IMR-90 (cell line): ENCODE data around the gene NFIA. TPM values are rescaled to one million over a fixed set of nuclear protein-coding genes. Genes with fewer than 3 reads are reported as not detected.

Source experiments
- ATAC-seq: fragments of 200-7000 bp; cut with Tn5 transposase; 2 replicates; pipeline ENCODE4 v1.9.1; 2020; ENCODE audit warnings: low read depth, mild to moderate bottlenecking, moderate library complexity
- BruUV-seq: library from RNA; stranded (reverse); fragments of 400-500 nt; replicated peaks from 2 replicates; lab custom pipeline; 2021; lab: Mats Ljungman, UMichigan
- CTCF ChIA-PET: fragments of 300-600 bp; formaldehyde crosslinking; extraction: SDS; loops from one replicate; lab custom pipeline; 2021; ENCODE audit warnings: antibody characterized with exemption; lab: Yijun Ruan, JAX
- POLR2A ChIA-PET: fragments of 300-600 bp; sonication (Branson Sonifier 250); formaldehyde crosslinking; loops from one replicate; lab custom pipeline; 2022; ENCODE audit warnings: antibody characterized with exemption; ENCODE audit not compliant: unreplicated experiment; lab: Charles Lee
- DNase-seq: peaks from one replicate; pipeline ENCODE4 v3.0.0; 2013
- H2AFZ ChIP-seq: replicated peaks from 2 replicates; pipeline ENCODE3; 2013; ENCODE audit warnings: low read length, mild to moderate bottlenecking; ENCODE audit not compliant: poor library complexity
- H2AK5ac ChIP-seq: 2 replicates; pipeline ENCODE4 v1.6.1; 2013; ENCODE audit warnings: low read depth, low read length, inconsistent platforms
- H2AK9ac ChIP-seq: replicated peaks from 2 replicates; pipeline ENCODE3; 2013; ENCODE audit warnings: mild to moderate bottlenecking, low read depth, low read length, moderate library complexity; ENCODE audit not compliant: poor library complexity
- H2BK120ac ChIP-seq: 2 replicates; pipeline ENCODE4 v1.6.1; 2013; ENCODE audit warnings: low read depth, low read length, inconsistent platforms
- H2BK15ac ChIP-seq: 3 replicates; pipeline ENCODE4 v1.6.1; 2013; ENCODE audit warnings: low read depth, low read length, inconsistent platforms
- H2BK20ac ChIP-seq: 2 replicates; pipeline ENCODE4 v1.6.1; 2013; ENCODE audit warnings: low read depth, mild to moderate bottlenecking, inconsistent platforms, low read length, moderate library complexity
- H2BK5ac ChIP-seq: 2 replicates; pipeline ENCODE4 v1.6.1; 2013; ENCODE audit warnings: mild to moderate bottlenecking, low read depth, low read length, inconsistent platforms; ENCODE audit not compliant: poor library complexity, severe bottlenecking
- H3K14ac ChIP-seq: replicated peaks from 2 replicates; pipeline ENCODE4 v1.6.1; 2013; ENCODE audit warnings: low read depth, low read length, inconsistent platforms
- H3K18ac ChIP-seq: 2 replicates; pipeline ENCODE4 v1.6.1; 2013; ENCODE audit warnings: low read depth, low read length, control low read depth
- H3K23ac ChIP-seq: 2 replicates; pipeline ENCODE4 v1.6.1; 2013; ENCODE audit warnings: low read depth, low read length, inconsistent platforms
- H3K27ac ChIP-seq: 2 replicates; pipeline ENCODE4 v1.5.1; 2013; ENCODE audit warnings: mild to moderate bottlenecking, control low read depth, low read length; ENCODE audit not compliant: insufficient read depth
- H3K27me3 ChIP-seq: 2 replicates; pipeline ENCODE4 v1.6.1; 2013; ENCODE audit warnings: low read length; ENCODE audit not compliant: control insufficient read depth, insufficient read depth
- H3K36me3 ChIP-seq: 2 replicates; pipeline ENCODE4 v1.6.1; 2013; ENCODE audit warnings: low read length, mixed read lengths; ENCODE audit not compliant: control insufficient read depth, insufficient read depth
- H3K4ac ChIP-seq: 2 replicates; pipeline ENCODE4 v1.6.1; 2013; ENCODE audit warnings: low read depth, low read length, inconsistent platforms
- H3K4me1 ChIP-seq: 2 replicates; pipeline ENCODE4 v1.6.1; 2013; ENCODE audit warnings: low read length, mixed read lengths; ENCODE audit not compliant: control insufficient read depth, insufficient read depth
- H3K4me2 ChIP-seq: 2 replicates; pipeline ENCODE4 v1.6.1; 2013; ENCODE audit warnings: low read depth, mild to moderate bottlenecking, control low read depth, low read length, moderate library complexity
- H3K4me3 ChIP-seq: 2 replicates; pipeline ENCODE4 v1.5.1; 2013; ENCODE audit warnings: low read depth, mild to moderate bottlenecking, control low read depth, low read length, moderate library complexity; ENCODE audit not compliant: insufficient read depth
- H3K56ac ChIP-seq: 2 replicates; pipeline ENCODE4 v1.6.1; 2013; ENCODE audit warnings: low read length, inconsistent platforms; ENCODE audit not compliant: insufficient read depth; ENCODE audit errors: extremely low read depth
- H3K79me1 ChIP-seq, 2 experiments: 2 replicates each; pipeline ENCODE4 v1.6.1; 2013; ENCODE audit warnings: low read length in 2 of 2, inconsistent platforms in 1 of 2, low read depth in 1 of 2
- H3K9ac ChIP-seq: 2 replicates; pipeline ENCODE4 v1.6.1; 2013; ENCODE audit warnings: low read depth, low read length, control low read depth
- H3K9me1 ChIP-seq: 2 replicates; pipeline ENCODE4 v1.6.1; 2013; ENCODE audit warnings: low read length, inconsistent platforms; ENCODE audit not compliant: insufficient read depth
- H3K9me3 ChIP-seq: 2 replicates; pipeline ENCODE4 v1.6.1; 2013; ENCODE audit warnings: low read length; ENCODE audit not compliant: control insufficient read depth, insufficient read depth
- H4K20me1 ChIP-seq: 2 replicates; pipeline ENCODE4 v1.6.1; 2013; ENCODE audit warnings: low read length, inconsistent platforms; ENCODE audit not compliant: insufficient read depth
- H4K5ac ChIP-seq: 2 replicates; pipeline ENCODE4 v1.6.1; 2013; ENCODE audit warnings: mild to moderate bottlenecking, low read depth, low read length, control low read depth
- H4K8ac ChIP-seq, 2 experiments: 2 replicates each; pipeline ENCODE4 v1.6.1; 2013; ENCODE audit warnings: low read depth in 2 of 2, low read length in 2 of 2, control low read depth in 1 of 2, inconsistent platforms in 1 of 2
- H4K91ac ChIP-seq: 2 replicates; pipeline ENCODE4 v1.6.1; 2013; ENCODE audit warnings: low read depth, low read length, inconsistent platforms; ENCODE audit not compliant: insufficient read depth
- CEBPB ChIP-seq: IDR thresholded peaks from 2 replicates; pipeline ENCODE4 v1.6.1; 2012; ENCODE audit warnings: low read depth, low read length, improper control_type of control experiment
- RCOR1 ChIP-seq: IDR thresholded peaks from 2 replicates; pipeline ENCODE4 v1.6.1; 2012; ENCODE audit warnings: mild to moderate bottlenecking, low read length, improper control_type of control experiment; ENCODE audit not compliant: insufficient replicate concordance
- WGBS, 2 experiments: methylation state at CpG; one replicate each; pipeline versions ENCODE4 v1.1.5 to v1.1.7; 2013; ENCODE audit warnings: missing lambda C conversion rate in 2 of 2; ENCODE audit not compliant: insufficient read length in 1 of 2; ENCODE audit errors: extremely low coverage in 2 of 2; 5-methylcytosine and 5-hydroxymethylcytosine counted together
- dilution Hi-C: fragments of 300-500 bp; cut with HindIII; formaldehyde crosslinking; loops from one replicate; pipeline ENCODE4 v1.14.3; 2018; ENCODE audit warnings: low sequenced_read_pairs; ENCODE audit not compliant: unreplicated experiment
- in situ Hi-C: fragments of 300-500 bp; cut with MboI; formaldehyde crosslinking; loops from 3 replicates; pipeline ENCODE4 v1.14.3; 2019; ENCODE audit warnings: low sequenced_read_pairs, inconsistent platforms, mixed read lengths
- intact Hi-C: fragments of 100-400 bp; cut with micrococcal nuclease; formaldehyde crosslinking; loops from 2 replicates; pipeline ENCODE4 v1.10.0; 2022
- polyA plus RNA-seq, 3 experiments: library from polyadenylated mRNA; depleted of rRNA; stranded (reverse); fragments of >200 nt; gene quantifications; 2 replicates each; pipeline ENCODE4 v1.2.3, GENCODE V29; 2012; ENCODE audit warnings: low replicate concordance in 1 of 3
- total RNA-seq: library from RNA; depleted of rRNA; stranded (reverse); fragments of >200 nt; gene quantifications from 2 replicates; pipeline ENCODE4 v1.2.3, GENCODE V29; 2012

Gene NFIA
- total and polyA plus RNA-seq, 2 of the 4 experiments (the other 2 are of a cell fraction): 1.6 to 2.2 TPM

DNA sequence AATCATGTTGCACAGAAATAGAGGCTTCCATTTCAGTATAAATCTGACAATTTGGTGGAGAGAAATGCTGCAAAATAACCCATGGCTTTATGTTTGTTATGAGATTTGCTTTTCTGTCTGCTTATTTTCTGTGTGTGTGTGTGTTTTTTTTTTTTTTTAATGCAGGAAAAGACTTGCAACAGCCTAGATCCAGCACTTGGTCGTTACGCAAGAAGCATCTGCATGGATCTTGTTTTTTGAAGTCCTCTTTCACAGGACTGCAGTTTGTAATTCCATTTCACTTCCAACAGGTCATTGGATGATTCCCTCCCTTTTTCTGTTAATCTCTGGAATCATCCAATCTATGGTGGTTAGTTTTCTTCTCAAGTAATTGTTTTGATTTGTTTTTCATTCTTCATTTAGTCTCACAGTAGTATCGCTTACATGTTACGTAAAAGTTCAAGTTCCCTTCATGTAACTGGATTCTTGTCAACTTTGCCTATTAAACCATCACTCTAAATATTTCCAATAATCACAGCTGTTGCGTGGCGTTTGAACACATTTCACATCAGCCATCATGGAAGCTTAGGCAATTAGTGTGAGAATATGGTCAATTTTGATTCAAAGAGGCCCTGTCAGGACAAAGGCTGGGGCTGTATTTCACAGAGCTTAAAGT lies 312.9 kb downstream of the NFIA start:
- Histone ChIP-seq H3K23ac (no peak overlapping the region), H2BK20ac (no peak overlapping the region), H2BK5ac (no peak overlapping the region), H2BK120ac (no peak overlapping the region), H3K27me3 (no peaks in the 10 kb centered on the region), H3K79me1 (no peaks in the 10 kb centered on the region), H3K9me3 (no peaks in the 10 kb centered on the region), H3K4me1 (no peaks in the 10 kb centered on the region; the same call in 1 of the 2 replicates), H2AFZ (no peak overlapping the region), H2AK9ac (no peak overlapping the region), H3K4ac (no peak overlapping the region), H4K91ac (no peak overlapping the region), H4K20me1 (no peaks in the 10 kb centered on the region), H3K56ac (no peak overlapping the region), H3K9me1 (no peaks in the 10 kb centered on the region), H3K14ac (no peak overlapping the region), H2AK5ac (no peak overlapping the region), H3K9ac (no peak overlapping the region), H3K36me3 (no peaks in the 10 kb centered on the region), H3K4me2 (no peak overlapping the region), H3K18ac (no peak overlapping the region), H3K4me3 (no peak overlapping the region), H3K27ac (no peak overlapping the region), H2BK15ac (no peak overlapping the region), H4K5ac (no peak overlapping the region), H4K8ac (no peak overlapping the region)
- TF ChIP-seq CEBPB (peak; percentile 26; the same call in 1 of the 2 replicates), RCOR1 (no peak)
- CTCF ChIA-PET: no interaction called here
- DNase-seq (no peak), ATAC-seq (no peak)
- no TSS peak for BruUV-seq
- WGBS, 2 experiments: no CpG with 5 or more reads among the region's 6 CpGs
- intact Hi-C loops (no loop called here), dilution Hi-C loops (no loop called here), in situ Hi-C loops (no loop called here)
- POLR2A ChIA-PET: no interaction called here
